GM23338 (cell line): ENCODE data around the gene GLOD4. TPM values are rescaled to one million over a fixed set of nuclear protein-coding genes. Genes with fewer than 3 reads are reported as not detected.

ENCODE experiments used
- ATAC-seq: fragments of 200-7000 bp; cut with Tn5 transposase; 3 replicates; pipeline ENCODE4 v1.9.1; 2020
- DNase-seq: peaks from one replicate; pipeline ENCODE4 v3.0.0-alpha.2; 2015; ENCODE audit warnings: low spot score
- H2AFZ ChIP-seq: fragments of 200-600 bp; sonication (generic); 2 replicates; pipeline ENCODE4 v1.8.0; 2016; ENCODE audit warnings: antibody characterized with exemption, mild to moderate bottlenecking, moderate library complexity
- H3F3A ChIP-seq: fragments of 200-600 bp; sonication (generic); replicated peaks from 2 replicates; pipeline ENCODE4 v1.8.0; 2017; ENCODE audit warnings: antibody characterized with exemption, mixed run types, low read depth
- H3K27ac ChIP-seq: fragments of 200-600 bp; sonication (generic); 2 replicates; pipeline ENCODE4 v1.6.1; 2016; ENCODE audit warnings: low read depth
- H3K27me3 ChIP-seq: fragments of 200-600 bp; sonication (generic); 2 replicates; pipeline ENCODE4 v1.8.0; 2016; ENCODE audit warnings: mild to moderate bottlenecking, mixed run types, moderate library complexity; ENCODE audit not compliant: insufficient read depth
- H3K36me3 ChIP-seq: fragments of 200-600 bp; sonication (generic); 2 replicates; pipeline ENCODE4 v1.8.0; 2016; ENCODE audit warnings: mild to moderate bottlenecking; ENCODE audit not compliant: insufficient read depth
- H3K4me1 ChIP-seq: fragments of 200-600 bp; sonication (generic); 2 replicates; pipeline ENCODE4 v1.8.0; 2016; ENCODE audit warnings: mild to moderate bottlenecking, moderate library complexity; ENCODE audit not compliant: insufficient read depth
- H3K4me2 ChIP-seq: fragments of 200-600 bp; sonication (generic); 2 replicates; pipeline ENCODE4 v1.7.1; 2017; ENCODE audit warnings: mixed run types
- H3K4me3 ChIP-seq: fragments of 200-600 bp; sonication (generic); 2 replicates; pipeline ENCODE4 v1.6.1; 2016; ENCODE audit warnings: mixed run types
- H3K79me2 ChIP-seq: fragments of 200-600 bp; sonication (generic); replicated peaks from 2 replicates; pipeline ENCODE4 v1.8.0; 2017; ENCODE audit warnings: mild to moderate bottlenecking; ENCODE audit not compliant: insufficient read depth
- H3K9me2 ChIP-seq: fragments of 200-600 bp; sonication (generic); 2 replicates; pipeline ENCODE4 v1.8.0; 2017; ENCODE audit not compliant: insufficient read depth
- H4K20me1 ChIP-seq: fragments of 200-600 bp; sonication (generic); replicated peaks from 2 replicates; pipeline ENCODE4 v1.8.0; 2017; ENCODE audit warnings: mild to moderate bottlenecking; ENCODE audit not compliant: insufficient read depth
- H3K27ac Mint-ChIP-seq: 2 replicates; pipeline ENCODE4 v1.8.0; 2020; ENCODE audit warnings: inconsistent platforms, mild to moderate bottlenecking, moderate library complexity, mixed read lengths
- H3K27me3 Mint-ChIP-seq: 3 replicates; pipeline ENCODE4 v1.8.0; 2022; ENCODE audit warnings: low read depth, mild to moderate bottlenecking, moderate library complexity, mixed read lengths, inconsistent platforms; ENCODE audit not compliant: insufficient read depth, poor library complexity
- H3K36me3 Mint-ChIP-seq: 3 replicates; pipeline ENCODE4 v1.8.0; 2021; ENCODE audit warnings: low read depth, mild to moderate bottlenecking, inconsistent platforms, moderate library complexity, mixed read lengths
- H3K4me1 Mint-ChIP-seq: 3 replicates; pipeline ENCODE4 v1.8.0; 2020; ENCODE audit warnings: mild to moderate bottlenecking, inconsistent platforms, mixed read lengths
- H3K4me3 Mint-ChIP-seq: 3 replicates; pipeline ENCODE4 v1.8.0; 2021; ENCODE audit warnings: moderate library complexity, mild to moderate bottlenecking, inconsistent platforms, mixed read lengths
- H3K9me3 Mint-ChIP-seq: 3 replicates; pipeline ENCODE4 v1.8.0; 2020; ENCODE audit warnings: moderate library complexity, mild to moderate bottlenecking, inconsistent platforms, mixed read lengths
- CREB1 ChIP-seq: fragments of 250-450 bp; sonication (Bioruptor Pico); IDR thresholded peaks from 2 replicates; pipeline ENCODE4 v1.5.0; 2020; ENCODE audit warnings: low read depth, mild to moderate bottlenecking, moderate library complexity
- CTCF ChIP-seq, 2 experiments: fragments of 200-600 bp in 1 of 2; sonication (generic) in 1 of 2; conservative IDR thresholded peaks; 2 replicates each; pipeline versions ENCODE4 v1.5.1 to v1.6.1; 2016 to 2017; ENCODE audit warnings: antibody characterized with exemption in 2 of 2, low read depth in 2 of 2, mild to moderate bottlenecking in 2 of 2, moderate library complexity in 1 of 2
- ETS1 ChIP-seq: IDR thresholded peaks from 2 replicates; pipeline ENCODE4 v1.6.1; 2016; ENCODE audit warnings: antibody characterized with exemption
- EZH2 ChIP-seq: fragments of 200-600 bp; sonication (generic); IDR thresholded peaks from one replicate; pipeline ENCODE4 v1.8.0; 2017; ENCODE audit warnings: antibody characterized with exemption, mild to moderate bottlenecking, low read depth; ENCODE audit not compliant: unreplicated experiment
- EZH2phosphoT487 ChIP-seq: fragments of 200-600 bp; sonication (generic); IDR thresholded peaks from one replicate; pipeline ENCODE4 v1.8.1; 2018; ENCODE audit warnings: antibody characterized with exemption; ENCODE audit not compliant: unreplicated experiment
- JUNB ChIP-seq: IDR thresholded peaks from one replicate; pipeline ENCODE4 v1.6.1; 2016; ENCODE audit warnings: antibody characterized with exemption; ENCODE audit not compliant: unreplicated experiment
- NANOG ChIP-seq: IDR thresholded peaks from 2 replicates; pipeline ENCODE4 v1.6.1; 2016; ENCODE audit warnings: antibody characterized with exemption, borderline replicate concordance
- POLR2AphosphoS5 ChIP-seq: IDR thresholded peaks from 2 replicates; pipeline ENCODE4 v1.6.1; 2016; ENCODE audit warnings: antibody characterized with exemption, low read depth
- REST ChIP-seq: IDR thresholded peaks from one replicate; pipeline ENCODE4 v1.6.1; 2018; ENCODE audit warnings: antibody characterized with exemption; ENCODE audit not compliant: unreplicated experiment
- STAT1 ChIP-seq: IDR thresholded peaks from one replicate; pipeline ENCODE4 v1.6.1; 2016; ENCODE audit warnings: antibody characterized with exemption; ENCODE audit not compliant: unreplicated experiment
- ZNF114 ChIP-seq: fragments of 250-450 bp; sonication (Bioruptor Pico); IDR thresholded peaks from 2 replicates; pipeline ENCODE4 v1.5.0; 2020; ENCODE audit warnings: mild to moderate bottlenecking, moderate library complexity
- ZNF331 ChIP-seq: fragments of 250-450 bp; sonication (Bioruptor Pico); IDR thresholded peaks from 2 replicates; pipeline ENCODE4 v1.5.0; 2020; ENCODE audit warnings: low read depth, mild to moderate bottlenecking, moderate library complexity
- ZNF462 ChIP-seq: fragments of 250-450 bp; sonication (Bioruptor Pico); IDR thresholded peaks from 2 replicates; pipeline ENCODE4 v1.5.0; 2020; ENCODE audit warnings: mild to moderate bottlenecking, moderate library complexity
- polyA plus RNA-seq: library from polyadenylated mRNA; unstranded; fragments of >200 nt; fragmentation: Nextera tagmentation; extraction: Ambion mirVana; gene quantifications from 2 replicates; pipeline ENCODE4 v1.2.1, GENCODE V29; 2016
- total RNA-seq: library from RNA; depleted of rRNA; stranded (reverse); fragments of >200 nt; shearing (Covaris generic); gene quantifications from 2 replicates; pipeline ENCODE4 v1.2.3, GENCODE V29; 2014

GLOD4 gene
- total and polyA plus RNA-seq, 2 experiments from 2014 or later: 120 to 122 TPM

GRCh38 chr17:745406-745805 lies 36.7 kb downstream of the GLOD4 start:
- H3K79me2 ChIP-seq: peaks cover 25% of the 10 kb centered on the region

More at GRCh38 chr17:745406-745805, 36.7 kb downstream of the GLOD4 start:
- no peak for ATAC-seq
- Histone ChIP-seq H3K27me3 (no peaks in the 10 kb centered on the region), H3K36me3 (peaks cover 50% of the 10 kb centered on the region), H3K4me1 (no peaks in the 10 kb centered on the region), H3F3A (0 out of 2 replicates have a peak, but pooled peaks cover 22% of the 10 kb centered on the region), H3K4me3 (no peak overlapping the region), H3K27ac (no peak overlapping the region), H2AFZ (no peak overlapping the region), H3K4me2 (no peak overlapping the region), H3K9me2 (no peaks in the 10 kb centered on the region), H4K20me1 (peaks cover 12% of the 10 kb centered on the region)
- Mint-ChIP-seq H3K27me3 (peaks cover 7% of the 10 kb centered on the region), H3K27ac (no peak overlapping the region), H3K4me3 (no peak overlapping the region), H3K9me3 (peaks cover 24% of the 10 kb centered on the region), H3K4me1 (peaks cover 2% of the 10 kb centered on the region; the same call in 2 of the 3 replicates), H3K36me3 (peaks cover 96% of the 10 kb centered on the region)
- TF ChIP-seq STAT1: no peak
- no peak for TF ChIP-seq REST
- no peak for TF ChIP-seq ZNF114 (CRISPR knock-in tag)
- no peak for TF ChIP-seq EZH2
- no peak for TF ChIP-seq ZNF462 (CRISPR knock-in tag)
- TF ChIP-seq NANOG: no peak
- TF ChIP-seq CTCF (conservative IDR thresholded peaks at IDR 0.05; ENCODE audit: low read depth in 2 of 2): no peak
- no peak for TF ChIP-seq ZNF331 (CRISPR knock-in tag)
- TF ChIP-seq CREB1 (CRISPR knock-in tag): no peak
- no peak for TF ChIP-seq ETS1
- TF ChIP-seq EZH2phosphoT487: no peak
- TF ChIP-seq JUNB: no peak
- no peak for TF ChIP-seq POLR2AphosphoS5
- DNase-seq: no peak
